ENCODE data around the gene TNFRSF8.
A peak's percentile ranks its signal among the peaks of the same experiment; 100 is the strongest.

The TNFRSF8 gene

GRCh38 chr1:12142891-12143630 is 80.0 kb downstream of the TNFRSF8 start:
- DNase-seq (ENCODE audit: low spot score), result no peak

GRCh38 chr1:12143631-12144155 is 80.6 kb downstream of the TNFRSF8 start:
- no peak for DNase-seq (ENCODE audit: low spot score)

- no peak for DNase-seq (ENCODE audit: low spot score)
Measured at GRCh38 chr1:12144236-12144635, 81.1 kb downstream of the TNFRSF8 start.

GRCh38 chr1:12144969-12145368 is 81.9 kb downstream of the TNFRSF8 start:
- DNase-seq (ENCODE audit: low spot score), result no peak

- no peak for DNase-seq (ENCODE audit: low spot score)
Measured at GRCh38 chr1:12145616-12146342, 82.7 kb downstream of the TNFRSF8 start.

GRCh38 chr1:12146343-12147112 is 83.4 kb downstream of the TNFRSF8 start:
- no peak for DNase-seq (ENCODE audit: low spot score)

- DNase-seq (ENCODE audit: low spot score), result no peak
Measured at GRCh38 chr1:12147201-12147701, 84.1 kb downstream of the TNFRSF8 start.

- no peak for DNase-seq (ENCODE audit: low spot score)
Measured at GRCh38 chr1:12148160-12148957, 85.3 kb downstream of the TNFRSF8 start.

GRCh38 chr1:12148958-12149790 is 86.1 kb downstream of the TNFRSF8 start:
- no peak for DNase-seq (ENCODE audit: low spot score)

- no peak for DNase-seq (ENCODE audit: low spot score)
Measured at GRCh38 chr1:12149791-12150175, 86.7 kb downstream of the TNFRSF8 start.

- peak; percentile 54 for DNase-seq (ENCODE audit: low spot score)
Measured at GRCh38 chr1:12150456-12151200, 87.5 kb downstream of the TNFRSF8 start.

GRCh38 chr1:12151465-12151864 is 88.4 kb downstream of the TNFRSF8 start:
- no peak for DNase-seq (ENCODE audit: low spot score)

GRCh38 chr1:12152113-12152891 is 89.2 kb downstream of the TNFRSF8 start:
- no peak for DNase-seq (ENCODE audit: low spot score)

GRCh38 chr1:12153181-12153785 is 90.2 kb downstream of the TNFRSF8 start:
- no peak for DNase-seq (ENCODE audit: low spot score)

GRCh38 chr1:12155328-12155727 is 92.2 kb downstream of the TNFRSF8 start:
- no peak for DNase-seq (ENCODE audit: low spot score)

GRCh38 chr1:12157366-12158231 is 94.5 kb downstream of the TNFRSF8 start:
- DNase-seq (ENCODE audit: low spot score), result peak; percentile 79

- peak; percentile 64 for DNase-seq (ENCODE audit: low spot score)
Measured at GRCh38 chr1:12158357-12159092, 95.4 kb downstream of the TNFRSF8 start.

Data from CD4-positive, alpha-beta T cell treated with Interleukin-15 for 4 hours (primary cell).